ENCODE data around the gene AGRN. TPM values are rescaled to one million over a fixed set of nuclear protein-coding genes. Genes with fewer than 3 reads are reported as not detected.

AGRN gene
- total RNA-seq, 4 donors from 2014 or later, result 17.0 to 31.6 (median 22.6) TPM

DNA sequence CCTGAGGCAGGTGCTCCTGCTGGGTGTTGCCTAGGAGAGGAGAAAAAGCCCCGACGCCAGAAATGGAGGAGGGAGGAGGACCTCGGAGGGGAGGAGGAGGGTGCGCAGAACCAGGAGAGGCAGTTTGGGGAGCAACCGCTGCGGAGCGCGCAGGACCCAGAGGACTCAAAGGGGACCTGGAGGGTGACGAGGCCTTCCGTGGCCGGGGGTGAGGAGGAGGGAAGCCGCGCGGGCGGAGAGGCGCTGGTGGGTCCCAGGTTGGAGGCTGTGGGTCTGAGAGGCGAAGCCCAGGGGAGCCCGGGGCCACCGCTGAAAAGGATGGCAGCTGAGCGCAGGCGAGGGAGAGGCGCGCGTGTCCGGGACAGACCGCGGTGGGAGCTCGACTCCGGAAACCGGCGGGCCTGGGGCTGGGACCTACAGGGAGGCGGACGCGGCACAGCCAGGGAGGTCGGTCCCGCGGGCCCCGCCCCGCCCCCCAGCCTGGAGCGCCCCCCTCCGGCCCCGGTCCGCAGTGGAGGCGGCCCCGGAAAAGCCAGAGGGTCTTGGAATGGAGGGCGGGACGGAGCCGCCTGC is 39.1 kb downstream of the AGRN start:
- no peak for DNase-seq (ENCODE audit: extremely low spot score)
- Histone ChIP-seq H3K9me3 (no peaks in the 10 kb centered on the region), H3K27me3 (peaks cover 1 to 77% (median 29%) of the 10 kb centered on the region in 4 donors), H3K4me1 (peaks cover 19 to 47% (median 37%) of the 10 kb centered on the region in 4 donors), H3K4me3 (peak overlapping the region; percentile 54 to 74 (median 62)), H3K36me3 (peaks cover 0 to 15% (median 7%) of the 10 kb centered on the region in 4 donors), H3K27ac (replicated peaks in 1 of 4) (no peak overlapping the region)
- no peak for TF ChIP-seq POLR2AphosphoS5 (IDR thresholded peaks at IDR 0.05)
- TF ChIP-seq, protein P1, sequence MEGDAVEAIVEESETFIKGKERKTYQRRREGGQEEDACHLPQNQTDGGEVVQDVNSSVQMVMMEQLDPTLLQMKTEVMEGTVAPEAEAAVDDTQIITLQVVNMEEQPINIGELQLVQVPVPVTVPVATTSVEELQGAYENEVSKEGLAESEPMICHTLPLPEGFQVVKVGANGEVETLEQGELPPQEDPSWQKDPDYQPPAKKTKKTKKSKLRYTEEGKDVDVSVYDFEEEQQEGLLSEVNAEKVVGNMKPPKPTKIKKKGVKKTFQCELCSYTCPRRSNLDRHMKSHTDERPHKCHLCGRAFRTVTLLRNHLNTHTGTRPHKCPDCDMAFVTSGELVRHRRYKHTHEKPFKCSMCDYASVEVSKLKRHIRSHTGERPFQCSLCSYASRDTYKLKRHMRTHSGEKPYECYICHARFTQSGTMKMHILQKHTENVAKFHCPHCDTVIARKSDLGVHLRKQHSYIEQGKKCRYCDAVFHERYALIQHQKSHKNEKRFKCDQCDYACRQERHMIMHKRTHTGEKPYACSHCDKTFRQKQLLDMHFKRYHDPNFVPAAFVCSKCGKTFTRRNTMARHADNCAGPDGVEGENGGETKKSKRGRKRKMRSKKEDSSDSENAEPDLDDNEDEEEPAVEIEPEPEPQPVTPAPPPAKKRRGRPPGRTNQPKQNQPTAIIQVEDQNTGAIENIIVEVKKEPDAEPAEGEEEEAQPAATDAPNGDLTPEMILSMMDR (IDR thresholded peaks at IDR 0.05), result peak in 2 of 3 experiments; percentile 22 to 39
- TF ChIP-seq POLR2A (IDR thresholded peaks at IDR 0.05; ENCODE audit: low read depth), result no peak
- no peak for TF ChIP-seq EP300 (IDR thresholded peaks at IDR 0.05)
- WGBS, result 2% methylated on average over 39 of the region's 48 CpGs
- intact Hi-C loops (cut with DNase I), result no loop called here

DNA sequence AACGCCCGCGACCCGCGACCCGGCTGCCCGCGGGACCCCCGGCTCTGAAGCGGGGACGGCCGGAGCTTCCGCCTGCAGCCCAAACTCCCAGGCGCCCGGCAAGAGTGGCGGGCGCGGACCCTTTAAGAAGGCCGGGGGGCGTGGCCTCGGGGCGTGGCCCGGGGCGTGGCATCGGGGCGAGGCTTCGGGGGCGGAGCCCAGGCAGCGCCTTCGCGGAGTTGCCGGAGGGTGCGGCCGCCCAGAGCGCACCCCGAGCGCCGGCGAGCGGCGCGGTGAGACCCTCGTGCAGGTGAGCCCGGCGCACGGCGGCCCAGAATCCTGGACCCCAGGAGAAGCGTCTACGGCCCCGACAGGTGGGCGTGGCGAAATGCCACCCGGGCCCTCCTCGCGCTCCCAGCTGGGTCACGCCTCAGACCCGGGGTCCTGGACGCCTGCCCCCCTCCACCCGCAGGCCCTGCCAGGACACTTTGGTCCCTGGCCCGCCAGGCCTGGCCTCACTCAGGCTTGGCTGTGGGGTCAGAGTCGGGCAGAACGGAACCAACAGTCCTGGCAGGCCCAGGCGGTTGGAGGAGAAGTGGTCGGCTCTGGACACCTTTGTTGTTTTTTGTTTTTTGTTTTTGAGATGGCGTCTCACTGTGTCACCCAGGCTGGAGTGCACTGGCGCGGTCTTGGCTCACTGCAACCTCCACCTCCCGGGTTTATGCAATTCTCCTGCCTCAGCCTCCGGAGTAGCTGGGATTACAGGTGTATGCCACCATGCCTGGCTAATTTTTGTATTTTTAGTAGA is 39.8 kb downstream of the AGRN start:
- 43% methylated on average over 7 of the region's 69 CpGs for WGBS
- peaks cover 0 to 9% (median 4%) of the 10 kb centered on the region in 4 donors for H3K36me3 ChIP-seq
- H3K27ac ChIP-seq (replicated peaks in 1 of 4), result no peak overlapping the region
- H3K4me3 ChIP-seq, result peak overlapping the region; percentile 54 to 74 (median 62)
- peaks cover 22 to 52% (median 41%) of the 10 kb centered on the region in 4 donors for H3K4me1 ChIP-seq
- H3K9me3 ChIP-seq, result no peaks in the 10 kb centered on the region
- no peak for TF ChIP-seq POLR2A (IDR thresholded peaks at IDR 0.05; ENCODE audit: low read depth)
- TF ChIP-seq, protein P1 (IDR thresholded peaks at IDR 0.05), result peak in 2 of 3 experiments; percentile 3 to 38
- peak; percentile 96 for DNase-seq (ENCODE audit: extremely low spot score)
- intact Hi-C loops (cut with DNase I), result no loop called here
- peaks cover 4 to 84% (median 35%) of the 10 kb centered on the region in 4 donors for H3K27me3 ChIP-seq

DNA sequence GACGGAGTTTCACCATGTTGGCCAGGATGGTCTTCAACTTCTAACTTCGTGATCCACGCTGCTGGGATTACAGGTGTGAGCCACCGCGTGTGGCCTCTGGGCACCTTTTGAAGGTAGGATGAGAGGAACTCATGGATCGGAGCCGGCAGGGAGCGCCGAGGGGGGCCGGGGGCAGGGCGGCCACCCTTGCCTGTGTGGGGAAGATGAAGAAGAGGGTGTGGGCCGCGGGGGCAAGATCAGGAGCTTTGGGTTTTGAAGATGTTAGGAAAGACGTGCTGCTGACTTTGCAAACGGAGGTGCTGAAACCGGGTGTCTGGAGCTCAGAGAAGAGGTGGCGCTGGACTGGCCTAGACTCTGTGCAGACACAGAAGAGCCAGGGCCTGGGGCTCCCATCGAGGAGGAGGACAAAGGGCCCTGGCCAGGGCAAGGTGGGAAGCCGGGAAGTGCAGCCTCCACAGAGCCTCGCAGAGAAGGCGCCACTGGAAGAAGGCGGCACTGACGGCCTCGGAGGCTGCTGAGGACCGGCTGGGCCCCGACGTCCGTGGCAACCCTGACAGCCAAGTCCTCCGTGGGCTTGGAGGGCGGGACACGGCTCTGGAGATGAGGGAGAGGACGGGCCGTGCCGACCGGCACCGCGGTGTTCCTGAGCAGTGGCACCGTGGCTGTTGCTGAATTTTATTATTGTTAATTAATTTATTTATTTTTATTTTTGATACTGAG is 40.5 kb downstream of the AGRN start:
- DNase-seq (ENCODE audit: extremely low spot score), result no peak
- Histone ChIP-seq H3K27me3 (peaks cover 4 to 88% (median 35%) of the 10 kb centered on the region in 4 donors), H3K4me1 (peaks cover 22 to 52% (median 41%) of the 10 kb centered on the region in 4 donors), H3K36me3 (peaks cover 0 to 1% (median under 1%) of the 10 kb centered on the region in 4 donors), H3K27ac (replicated peaks in 1 of 4) (no peak overlapping the region), H3K9me3 (no peaks in the 10 kb centered on the region), H3K4me3 (peak overlapping the region in 2 of 4 donors; percentile 60 to 64)
- intact Hi-C loops (cut with DNase I), result no loop called here
- no peak for TF ChIP-seq POLR2A (IDR thresholded peaks at IDR 0.05; ENCODE audit: low read depth)
- TF ChIP-seq, protein P1 (IDR thresholded peaks at IDR 0.05), result no peak
- TF ChIP-seq POLR2AphosphoS5 (IDR thresholded peaks at IDR 0.05), result no peak
- WGBS, result 58% methylated on average over 38 of the region's 38 CpGs

DNA sequence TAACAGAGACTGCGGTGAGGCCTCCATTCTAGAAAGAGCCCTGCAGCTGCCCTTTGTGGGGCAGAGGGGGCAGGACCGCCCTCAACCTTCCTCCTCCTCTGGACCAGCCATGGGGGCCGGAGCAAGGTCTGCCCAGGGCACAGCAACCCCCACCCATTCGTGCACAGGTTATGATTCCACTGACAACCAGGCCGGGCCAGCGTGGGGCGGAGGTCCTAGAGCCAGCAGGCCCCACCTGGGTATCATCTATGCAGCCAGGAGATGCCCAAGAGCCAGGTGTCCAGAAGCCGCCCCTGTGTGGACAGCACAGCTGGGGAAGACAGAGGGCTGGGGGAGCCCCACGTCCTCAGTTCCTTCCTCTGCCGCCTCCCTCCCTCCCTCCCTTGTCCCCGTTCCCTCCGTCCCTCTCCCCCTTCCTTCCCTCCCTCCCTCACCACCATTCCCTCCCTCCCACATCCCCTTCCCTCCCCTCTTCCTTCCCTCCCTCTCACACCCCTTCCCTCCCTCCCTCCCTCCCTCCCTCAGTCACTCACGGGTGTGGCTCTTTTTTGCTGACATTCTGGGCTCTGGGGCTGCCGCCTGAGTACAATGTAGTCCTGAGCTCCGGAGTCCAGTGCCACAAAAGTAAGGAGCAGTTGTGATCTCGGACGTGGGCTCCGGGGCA is 41.9 kb downstream of the AGRN start:
- peaks cover 4 to 89% (median 35%) of the 10 kb centered on the region in 4 donors for H3K27me3 ChIP-seq
- H3K27ac ChIP-seq (replicated peaks in 1 of 4), result no peak overlapping the region
- intact Hi-C loops (cut with DNase I), result loop anchor here (2.0 kb wide), 1 partner anchor 77 kb away; no protein-coding TSS in a partner anchor
- peaks cover 22 to 52% (median 41%) of the 10 kb centered on the region in 4 donors for H3K4me1 ChIP-seq
- DNase-seq (ENCODE audit: extremely low spot score), result no peak
- no peak overlapping the region for H3K4me3 ChIP-seq
- H3K9me3 ChIP-seq, result no peaks in the 10 kb centered on the region
- WGBS, result 42% methylated on average over 7 of the region's 18 CpGs
- no peaks in the 10 kb centered on the region for H3K36me3 ChIP-seq
- TF ChIP-seq EP300 (IDR thresholded peaks at IDR 0.05) (no peak), POLR2AphosphoS5 (IDR thresholded peaks at IDR 0.05) (no peak), POLR2A (IDR thresholded peaks at IDR 0.05; ENCODE audit: low read depth) (no peak)
- TF ChIP-seq, protein P1 (IDR thresholded peaks at IDR 0.05), result no peak

Measured in esophagus muscularis mucosa (tissue), 4 donors.